GM12892 (cell line): ENCODE results near the gene AACS.

Source experiments
- POLR2A ChIP-seq: IDR thresholded peaks from 2 replicates; pipeline ENCODE4 v1.6.1; 2011; ENCODE audit warnings: low read depth, low read length, control low read depth
- POLR2AphosphoS5 ChIP-seq: IDR thresholded peaks from 2 replicates; pipeline ENCODE4 v1.6.1; 2011; ENCODE audit warnings: low read depth, low read length, control low read depth
- TAF1 ChIP-seq: IDR thresholded peaks from 2 replicates; pipeline ENCODE4 v1.6.1; 2011; ENCODE audit warnings: low read depth, mild to moderate bottlenecking, control low read depth, low read length, borderline replicate concordance

DNA sequence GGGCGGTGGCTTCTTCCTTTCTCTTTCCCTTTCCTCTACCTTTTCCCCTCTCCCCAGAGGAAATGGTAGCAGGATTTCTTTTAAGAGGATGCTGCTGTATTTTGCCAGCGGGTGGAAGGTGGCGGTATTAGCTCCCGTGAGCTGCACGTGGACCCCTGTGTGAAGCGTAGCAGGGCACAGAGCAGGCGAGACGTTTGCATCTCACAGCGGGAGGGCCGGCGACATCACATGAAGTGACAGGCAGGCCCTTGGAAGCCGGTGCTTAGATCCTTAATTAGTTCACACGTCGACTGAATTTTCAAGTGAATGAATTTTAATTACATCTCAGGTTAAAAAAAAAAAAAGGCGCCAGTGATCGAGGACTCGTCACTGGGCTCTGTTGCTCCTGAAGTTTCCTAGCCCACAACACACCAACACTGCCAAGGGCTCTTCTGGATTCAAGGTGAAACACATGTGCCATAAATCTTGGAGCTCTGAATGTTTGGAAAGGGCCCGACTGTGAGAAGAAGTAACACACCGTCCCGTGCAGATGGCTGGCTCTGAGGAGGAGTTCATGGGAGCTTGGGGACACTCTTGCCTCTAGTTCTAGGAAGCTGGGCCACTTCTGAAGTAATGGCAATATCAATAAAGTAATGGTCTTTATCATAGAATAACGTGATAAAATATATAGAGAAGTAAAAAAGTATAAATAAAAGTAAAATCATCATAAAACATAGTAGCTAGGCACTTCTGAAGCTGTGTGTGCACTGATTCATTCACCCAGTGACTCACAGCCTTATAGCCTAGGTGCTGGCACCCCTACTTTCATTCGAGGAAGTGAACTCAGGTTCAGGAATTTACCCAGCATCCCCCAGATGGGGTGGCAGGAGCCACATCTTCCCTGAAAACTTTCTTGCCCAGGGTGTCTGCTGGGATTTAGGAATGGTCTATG lies 75.3 kb downstream of the AACS start:
- TF ChIP-seq POLR2A, result no peak
- no peak for TF ChIP-seq TAF1
- no peak for TF ChIP-seq POLR2AphosphoS5
